ENCODE data around the gene B3GAT1.

Gene B3GAT1

GRCh38 chr11:134409552-134410429 is 2.3 kb downstream of the B3GAT1 start:
- DNase-seq, result no peak

- no peak for DNase-seq
Observed at GRCh38 chr11:134407923-134408322, 4.1 kb downstream of the B3GAT1 start.

DNA sequence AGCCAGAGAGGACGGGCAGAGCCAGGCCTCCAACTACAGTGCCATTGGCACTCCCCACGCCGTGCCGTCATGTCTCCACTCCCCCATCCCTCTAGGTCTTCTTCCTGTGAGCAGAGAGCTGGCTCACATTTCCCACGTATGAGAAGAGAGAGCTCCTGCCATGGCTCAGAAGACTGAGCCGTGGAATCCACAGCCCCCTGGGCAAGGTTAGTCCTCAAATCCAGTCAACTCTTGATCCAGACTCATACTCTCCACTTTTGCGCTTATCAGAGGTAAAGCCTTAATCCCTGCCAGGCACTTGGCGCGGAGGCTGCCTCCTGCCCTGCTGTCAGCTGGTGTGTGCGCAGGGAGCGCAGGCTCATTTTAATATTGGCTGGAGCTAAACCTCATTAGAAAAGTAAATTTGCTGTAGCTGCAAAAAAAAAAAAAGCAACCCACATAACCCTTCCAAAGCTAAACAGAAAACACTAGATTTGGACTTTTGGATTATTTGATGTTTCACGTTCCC is 4.7 kb downstream of the B3GAT1 start:
- no peak for DNase-seq

DNA sequence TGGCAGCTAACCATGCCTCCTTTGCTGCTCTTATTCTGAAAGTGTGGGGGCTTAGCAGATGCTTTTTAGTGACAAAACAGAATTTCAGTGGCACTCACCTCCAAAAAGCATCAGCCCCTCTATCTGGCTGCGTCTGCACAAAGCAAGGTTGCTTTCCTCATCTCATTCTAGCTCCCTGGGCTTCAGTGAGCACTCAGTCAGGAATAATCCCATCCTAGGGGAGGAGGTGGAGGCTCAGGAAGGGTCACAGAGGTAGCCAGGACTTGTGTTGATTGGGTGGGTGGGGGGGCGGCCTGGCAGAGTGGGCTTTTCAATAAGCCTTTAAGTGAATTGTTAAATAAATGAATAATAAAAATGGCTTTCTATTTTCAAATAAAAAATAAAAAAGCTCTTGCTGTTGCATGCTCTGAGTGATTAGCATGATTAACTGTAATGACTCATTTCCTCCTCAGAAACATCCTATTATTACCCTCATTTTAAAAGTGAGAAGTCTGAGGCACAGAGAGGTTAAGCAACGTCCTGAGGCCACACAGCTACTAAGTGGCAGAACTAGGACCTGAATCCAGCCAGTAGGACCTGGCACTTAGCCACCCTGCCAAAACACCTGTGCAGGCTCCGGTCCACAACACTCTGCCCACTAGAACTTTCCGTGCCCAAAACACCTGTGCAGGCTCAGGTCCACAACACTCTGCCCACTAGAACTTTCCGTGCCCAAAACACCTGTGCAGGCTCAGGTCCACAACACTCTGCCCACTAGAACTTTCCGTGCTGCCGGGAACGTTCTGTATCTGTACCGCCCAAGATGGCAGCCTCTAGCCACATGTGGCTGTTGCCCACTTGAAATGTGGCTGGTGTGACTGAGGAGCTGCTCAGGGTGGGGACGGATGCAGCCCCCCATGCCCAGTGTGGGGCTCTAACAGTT is 5.5 kb downstream of the B3GAT1 start:
- DNase-seq, result no peak

DNA sequence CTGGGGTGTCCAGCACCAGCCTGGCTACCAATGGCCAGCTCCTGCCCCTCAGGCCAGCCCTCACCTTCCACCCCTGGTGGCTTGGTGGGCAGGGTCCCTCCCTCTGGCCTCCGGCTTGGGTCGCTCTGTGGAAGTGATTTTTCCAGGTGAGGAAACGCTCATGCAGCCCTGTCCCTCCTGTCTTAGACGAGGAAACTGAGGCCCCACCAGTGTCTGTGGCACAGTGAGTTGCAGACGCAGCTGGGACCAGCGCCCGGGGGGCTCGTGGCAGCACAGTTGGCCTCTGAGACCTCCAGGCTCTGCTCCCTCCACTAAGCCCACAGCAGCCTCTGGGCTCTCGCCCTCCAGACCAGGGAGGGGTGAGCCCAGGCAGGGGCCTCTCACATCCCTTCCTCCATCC is 6.2 kb downstream of the B3GAT1 start:
- DNase-seq, result no peak

GRCh38 chr11:134405436-134405835 is 6.6 kb downstream of the B3GAT1 start:
- no peak for DNase-seq

GRCh38 chr11:134404575-134405341 is 7.3 kb downstream of the B3GAT1 start:
- DNase-seq, result no peak

GRCh38 chr11:134402910-134403309 is 9.1 kb downstream of the B3GAT1 start:
- no peak for DNase-seq

DNA sequence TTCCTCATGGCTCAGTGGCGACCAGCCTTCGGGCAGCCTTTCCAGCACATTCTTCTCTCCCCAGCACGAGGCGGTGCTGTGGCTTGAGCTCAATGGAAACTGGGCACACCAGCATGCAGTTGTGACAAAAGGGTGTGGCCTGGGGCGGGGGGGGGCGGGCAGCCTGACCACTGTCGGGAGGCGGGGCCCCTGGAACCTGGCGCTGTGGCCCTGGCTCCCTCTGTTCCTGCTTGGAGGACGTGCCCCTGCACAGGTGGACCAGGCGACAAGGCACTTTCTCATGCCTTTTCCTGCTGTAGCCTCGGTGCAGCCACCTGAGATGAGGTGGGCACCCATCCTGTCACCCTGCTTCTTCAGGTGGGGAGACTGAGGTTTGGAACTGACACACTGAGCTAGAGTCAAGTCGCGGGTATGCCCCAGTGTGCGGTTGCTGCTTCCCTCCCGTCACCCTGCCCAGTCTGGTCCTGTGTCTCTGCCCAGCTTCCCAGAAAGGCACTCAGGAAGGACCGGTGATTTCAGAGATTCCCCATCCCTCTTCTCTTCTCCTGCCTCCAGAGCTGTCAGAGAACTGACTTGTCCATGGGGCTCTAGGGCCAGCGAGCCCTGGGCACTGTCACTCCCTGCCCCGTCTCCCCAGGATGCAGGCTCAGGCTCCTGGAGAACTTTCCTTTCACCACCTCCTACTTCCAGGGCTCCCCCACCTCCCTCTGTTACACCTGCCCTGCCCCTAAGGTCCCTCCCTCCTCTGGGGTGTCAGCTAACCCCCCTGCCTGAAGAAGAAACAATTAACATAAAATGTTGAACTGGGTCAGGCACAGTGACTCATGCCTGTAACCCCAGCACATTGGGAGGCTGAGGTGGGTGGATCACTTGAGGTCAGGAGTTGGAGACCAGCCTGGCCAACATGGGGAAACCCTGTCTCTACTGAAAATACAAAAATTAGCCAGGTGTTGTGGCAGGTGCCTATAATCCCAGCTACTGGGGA is 9.9 kb downstream of the B3GAT1 start:
- DNase-seq, result no peak

DNA sequence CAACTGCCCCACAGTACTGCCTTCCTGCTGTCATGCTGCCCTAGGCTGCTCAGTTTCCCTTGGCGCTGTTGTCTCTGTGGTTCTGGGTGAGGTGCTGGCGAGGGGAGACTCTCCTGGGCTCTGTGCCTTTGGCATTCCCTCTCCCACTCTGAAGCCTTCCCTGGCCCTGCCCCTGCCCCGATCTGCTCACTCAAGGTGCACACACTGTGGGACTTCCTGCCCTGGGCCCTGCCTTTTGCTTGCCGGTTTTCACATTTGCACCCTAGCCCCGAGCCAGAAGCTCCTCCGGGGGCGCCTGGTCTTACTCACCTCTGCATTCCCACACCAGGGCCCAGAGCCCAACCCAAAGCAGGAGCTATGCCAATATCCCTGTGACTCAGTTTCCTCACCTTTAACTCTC is 12.0 kb downstream of the B3GAT1 start:
- DNase-seq, result no peak

DNA sequence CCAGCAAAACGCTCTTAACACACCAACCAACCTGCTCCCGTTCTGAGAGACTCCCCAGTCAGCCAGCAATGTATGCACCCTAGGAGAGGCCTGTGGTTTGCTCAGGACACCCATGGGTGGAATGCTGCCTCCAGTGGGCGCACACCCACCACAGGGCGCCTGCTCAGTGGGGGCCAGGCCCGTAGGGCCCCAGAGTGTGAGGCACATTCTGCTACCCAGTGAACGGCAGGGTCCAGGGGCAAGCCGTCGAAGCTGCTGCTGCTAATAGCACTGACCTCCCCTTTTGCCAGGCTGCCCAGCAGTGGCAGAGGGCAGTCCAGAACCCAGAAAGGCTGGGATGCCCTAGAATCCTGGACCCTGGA is 12.8 kb downstream of the B3GAT1 start:
- DNase-seq, result no peak

DNA sequence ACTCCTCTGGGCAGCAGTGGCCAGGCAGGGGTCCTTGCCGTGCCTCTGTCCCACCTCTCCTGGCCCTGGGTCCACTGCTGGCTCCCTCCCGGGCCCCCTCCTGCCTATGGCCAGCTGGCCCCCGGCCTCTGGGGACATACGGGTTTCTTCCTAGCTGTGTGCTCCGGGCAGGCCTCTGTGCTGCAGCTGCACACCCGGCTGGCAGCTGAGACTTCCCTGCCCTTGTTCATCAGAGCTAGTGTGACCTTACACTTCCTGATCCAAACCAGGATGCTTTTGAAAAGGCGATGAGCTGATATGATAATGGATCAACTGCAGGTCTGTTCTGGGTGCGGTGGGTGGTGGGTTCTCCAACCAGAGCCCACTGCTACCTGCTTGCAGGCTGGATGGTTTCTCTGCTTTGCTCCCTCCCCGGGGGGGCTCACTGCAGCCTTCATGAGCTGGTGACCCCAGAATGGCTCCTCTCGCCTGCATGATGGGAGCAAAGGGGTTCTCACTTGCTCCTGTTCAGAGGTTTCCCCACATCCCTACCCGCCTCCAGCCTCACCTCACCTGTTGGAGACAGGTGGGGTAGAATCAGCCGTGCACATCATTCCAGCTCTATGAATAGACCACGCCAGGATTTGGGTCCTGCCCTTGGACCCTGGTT is 13.3 kb downstream of the B3GAT1 start:
- DNase-seq, result no peak

DNA sequence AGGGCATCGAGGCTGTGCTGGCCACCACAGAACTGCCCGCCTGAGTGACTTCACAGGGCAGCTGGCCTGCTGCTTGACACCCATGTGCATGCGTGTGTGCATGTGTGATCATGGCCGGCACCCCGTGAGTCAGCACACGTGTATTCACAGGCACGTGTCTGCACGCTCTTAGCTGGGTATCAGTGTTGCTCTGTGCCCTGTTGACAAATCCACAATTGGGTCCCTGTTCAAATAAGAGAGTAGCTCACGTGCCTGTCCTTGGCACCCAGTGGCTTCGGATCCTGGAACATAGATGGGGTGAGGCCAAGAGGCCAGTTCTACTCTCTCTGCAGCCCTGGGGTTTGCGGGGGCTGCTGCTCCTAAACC is 14.0 kb downstream of the B3GAT1 start:
- DNase-seq, result no peak

DNA sequence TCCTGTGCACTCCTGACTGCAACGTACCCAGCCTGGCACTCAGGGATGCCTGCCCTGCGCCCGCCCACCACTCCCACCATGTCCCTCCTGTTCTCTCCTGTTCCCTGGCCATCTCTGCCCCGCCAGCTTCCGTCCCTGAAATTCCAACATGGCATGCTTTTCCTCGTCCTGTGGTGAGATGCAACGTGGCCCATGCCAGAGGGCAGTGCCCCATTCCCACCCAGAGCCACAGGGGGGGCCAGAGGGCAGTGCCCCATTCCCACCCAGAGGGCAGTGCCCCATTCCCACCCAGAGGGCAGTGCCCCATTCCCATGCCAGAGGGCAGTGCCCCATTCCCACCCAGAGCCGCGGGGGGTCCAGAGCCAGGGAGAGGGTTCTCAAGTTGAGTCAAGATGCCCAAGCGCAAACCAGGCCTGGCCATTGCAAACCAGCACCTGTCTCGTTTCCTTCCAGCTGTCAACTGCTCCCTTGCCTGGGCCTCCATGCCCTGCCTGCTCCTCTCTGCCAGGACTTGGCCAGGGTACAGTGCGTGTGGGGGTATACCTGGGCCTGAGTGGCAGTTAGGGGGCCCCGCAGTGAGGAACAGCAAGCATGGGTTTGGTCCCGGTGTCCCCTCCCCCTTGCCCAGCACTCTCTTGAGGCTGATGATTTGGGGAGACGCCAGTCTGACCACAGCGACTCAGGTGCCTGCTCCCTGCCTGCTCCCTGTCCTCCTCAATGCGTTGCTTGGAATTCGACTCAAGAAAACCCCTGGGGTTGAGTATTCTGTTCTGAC is 14.6 kb downstream of the B3GAT1 start:
- DNase-seq, result no peak

- no peak for DNase-seq
Observed at GRCh38 chr11:134395002-134395401, 17.0 kb downstream of the B3GAT1 start.

- no peak for DNase-seq
Observed at GRCh38 chr11:134394311-134394710, 17.7 kb downstream of the B3GAT1 start.

DNA sequence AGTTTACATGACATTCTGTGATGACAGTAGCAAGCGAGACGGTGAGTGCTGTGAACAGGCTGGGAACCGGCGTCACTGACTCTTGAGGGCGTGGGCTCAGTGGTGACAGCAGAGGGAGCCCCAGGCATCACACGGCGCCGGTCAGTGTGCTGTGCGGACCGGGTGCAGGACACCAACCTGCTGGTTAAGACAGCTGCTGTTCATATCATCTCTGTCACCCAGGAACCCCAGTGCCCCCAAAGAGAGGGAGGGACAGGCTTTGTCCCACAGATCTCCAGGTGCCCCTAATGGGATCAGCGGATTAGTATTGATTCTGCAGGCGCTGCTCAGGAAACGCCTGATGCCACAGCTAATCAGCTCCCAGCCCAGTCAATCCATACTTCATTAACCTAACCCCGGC is 18.4 kb downstream of the B3GAT1 start:
- DNase-seq, result no peak

DNA sequence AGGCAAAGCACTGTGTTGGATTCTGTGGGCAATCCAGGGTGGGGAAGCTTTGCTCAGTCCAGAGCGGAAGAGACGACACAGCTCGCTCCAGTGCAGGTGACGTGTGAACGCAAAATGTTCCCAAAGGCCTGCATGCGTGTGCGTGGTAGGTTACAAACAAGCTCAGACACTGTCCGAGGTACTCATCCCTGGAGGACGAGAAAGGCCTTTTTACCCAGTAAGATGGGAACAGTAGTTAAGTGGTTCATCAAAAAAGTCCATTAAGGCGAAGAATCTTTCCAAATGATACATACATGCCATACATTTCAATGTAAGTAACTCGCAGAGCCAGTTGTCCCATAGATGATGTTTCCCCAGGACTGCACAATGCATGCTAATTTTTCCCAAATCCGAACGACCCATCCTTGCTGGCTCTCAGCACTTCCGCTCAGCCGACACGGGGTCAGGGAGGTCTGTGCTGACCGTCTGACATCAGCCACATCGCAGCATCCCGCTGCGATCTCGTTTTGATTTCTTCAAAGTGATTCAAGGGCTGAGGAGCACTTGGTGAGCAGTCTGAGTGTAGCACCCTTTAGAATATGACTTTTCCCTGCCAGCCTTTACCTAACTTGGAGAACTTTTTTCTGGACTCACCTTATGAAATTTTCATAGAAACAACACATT is 19.0 kb downstream of the B3GAT1 start:
- no peak for DNase-seq

GRCh38 chr11:134391656-134392055 is 20.4 kb downstream of the B3GAT1 start:
- DNase-seq, result no peak

Measured in activated T-cell treated with anti-CD3 and anti-CD28 coated beads, Interleukin-2, amount 50 U/mL, for 1 hour (primary cell).